Ramos (cell line): ENCODE data around the gene NTN1.
"Not testable (repeated sequence)": the region's sequence is repeated elsewhere in the genome, so short reads cannot be mapped to it uniquely, and the experiment has no call there.

ENCODE experiments used
- in situ Hi-C: fragments of 300-500 bp; cut with MboI; formaldehyde crosslinking; loops from one replicate; pipeline ENCODE4 v1.14.3; 2022; ENCODE audit warnings: low sequenced_read_pairs; ENCODE audit not compliant: unreplicated experiment

Gene NTN1

DNA sequence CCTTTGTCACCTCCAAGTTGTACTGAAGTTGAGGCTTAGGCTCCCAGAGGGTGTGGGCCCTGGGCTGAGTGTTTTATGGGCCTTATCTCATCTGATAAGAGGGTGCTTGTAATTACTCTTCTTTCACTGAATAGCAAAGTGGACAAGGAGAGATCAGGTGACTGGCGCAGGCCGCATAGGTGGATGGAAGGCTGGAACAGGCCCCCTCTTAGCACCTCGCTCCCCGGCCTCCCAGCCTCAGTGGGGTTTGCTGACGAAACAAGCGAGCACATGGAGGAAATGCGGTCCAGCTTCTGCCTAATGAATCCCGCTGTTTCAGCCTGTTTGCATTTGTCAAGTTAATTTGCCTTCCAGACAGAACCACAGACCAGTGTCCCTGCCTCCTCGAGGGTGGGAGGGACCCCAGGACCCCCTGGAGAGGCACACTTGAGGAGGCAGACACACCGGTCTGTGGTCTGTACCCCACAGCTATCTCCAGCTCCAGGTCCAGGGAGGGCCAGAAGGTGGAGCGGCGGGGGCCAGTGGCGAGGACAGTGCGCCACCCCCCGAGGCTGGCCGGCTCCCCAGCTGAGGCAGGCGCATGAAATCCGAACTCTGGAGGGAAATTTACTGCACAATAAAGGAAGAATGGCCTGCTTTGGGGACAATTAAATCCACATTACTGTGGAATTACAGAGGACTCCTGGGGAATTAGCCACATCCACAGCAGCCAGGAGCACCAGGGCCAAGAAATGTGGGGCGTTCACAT is 123.4 kb downstream of the NTN1 start:
- in situ Hi-C loops: no loop called here

DNA sequence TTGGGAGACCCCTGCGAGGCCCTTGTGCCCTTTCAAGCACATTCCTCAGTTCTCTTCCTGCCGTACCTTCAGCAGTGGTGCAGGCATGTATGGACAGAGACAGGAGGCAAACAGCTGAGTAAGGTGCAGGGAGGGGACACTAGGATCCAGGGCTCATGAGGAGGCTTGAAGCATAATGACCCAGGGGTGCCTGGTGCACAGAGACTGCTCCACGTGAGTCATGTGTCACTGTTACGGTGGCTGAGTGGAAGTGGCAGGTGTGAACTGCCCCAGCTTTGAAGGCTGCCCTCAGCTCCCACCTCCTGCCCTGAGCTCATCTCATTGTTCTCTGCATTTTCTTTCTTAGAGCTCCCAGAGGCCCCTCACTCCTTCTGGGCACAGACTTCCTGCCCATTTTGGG is 124.8 kb downstream of the NTN1 start:
- in situ Hi-C loops: no loop called here

DNA sequence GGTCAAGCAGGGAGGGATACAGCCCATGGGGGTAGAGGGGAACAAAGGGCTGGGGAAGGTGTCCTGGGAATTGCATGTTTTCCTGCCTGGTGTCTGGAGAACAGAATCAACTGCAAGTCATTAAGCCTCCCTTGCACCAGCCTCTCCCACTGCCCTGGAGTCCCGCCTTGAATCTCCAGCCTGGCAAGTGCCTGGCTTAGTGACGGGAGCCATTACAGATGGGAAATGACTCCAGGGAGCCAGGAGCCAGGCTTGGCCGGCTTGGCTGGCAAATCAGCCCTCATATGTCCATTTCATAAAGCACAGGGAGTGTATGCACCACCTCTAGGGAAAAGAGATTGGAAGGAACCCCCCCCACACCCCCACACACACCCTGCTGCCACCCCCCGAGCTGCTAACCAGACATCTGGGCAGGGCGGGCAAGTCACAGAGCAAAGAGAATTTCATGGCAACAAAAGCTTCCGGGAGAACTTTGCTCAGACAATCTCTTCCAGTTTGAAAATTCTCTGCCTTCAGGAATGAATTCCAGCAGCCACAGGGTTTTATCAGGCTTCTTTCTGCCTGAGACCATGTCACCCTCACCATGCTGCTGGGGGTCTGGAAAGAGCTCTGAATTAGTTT is 127.7 kb downstream of the NTN1 start:
- in situ Hi-C loops: no loop called here

DNA sequence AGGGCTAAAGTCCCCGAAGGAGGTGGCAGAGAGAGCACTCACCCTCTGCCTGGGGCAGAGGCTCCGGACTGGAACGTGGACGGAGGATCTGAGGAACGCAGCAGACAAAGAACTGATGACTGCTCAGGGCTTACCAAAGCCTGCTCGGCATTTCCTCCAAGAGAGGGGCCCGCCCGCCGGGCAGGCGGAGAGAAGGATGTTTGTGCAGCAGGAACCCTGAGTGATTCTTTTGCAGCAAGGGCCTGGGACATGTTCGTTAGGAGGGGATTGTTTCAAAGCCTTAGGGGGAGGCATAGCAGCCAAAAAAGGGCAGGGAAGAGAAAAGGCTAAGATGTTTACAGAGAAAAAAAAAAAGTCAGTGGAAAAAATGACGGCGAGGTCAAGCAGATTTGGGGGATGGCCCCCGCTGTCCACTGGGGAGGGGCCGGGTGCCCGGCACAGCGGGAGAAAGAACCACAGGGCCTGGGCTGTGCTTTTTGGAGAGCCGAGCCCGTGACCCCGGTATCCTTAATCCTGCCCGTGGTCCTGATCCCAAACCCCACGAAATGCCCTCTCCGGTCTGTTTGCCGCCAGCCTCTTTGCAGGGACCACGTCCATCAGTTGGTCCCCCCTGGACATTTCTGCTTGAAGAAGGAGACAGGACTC is 129.3 kb downstream of the NTN1 start:
- in situ Hi-C loops: no loop called here

DNA sequence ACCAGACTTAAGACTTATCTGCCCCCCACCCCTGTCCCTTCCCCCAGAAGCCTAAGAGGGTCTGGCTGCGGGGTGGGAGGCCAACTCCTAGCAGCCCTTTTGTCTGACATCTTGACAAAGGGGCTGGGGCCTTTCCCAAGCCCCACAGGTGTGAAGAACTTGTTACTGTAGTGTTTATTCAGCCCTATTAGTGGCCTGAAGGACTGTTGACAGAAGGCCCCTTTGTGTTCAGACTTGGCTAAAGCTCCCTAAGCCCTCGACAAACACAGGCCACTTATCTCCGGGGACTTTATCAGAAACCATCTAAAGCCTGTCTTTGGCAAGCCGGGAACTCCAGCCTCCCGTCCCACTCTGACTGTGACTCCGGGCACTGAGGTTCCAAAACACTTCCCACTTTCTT is 129.8 kb downstream of the NTN1 start:
- in situ Hi-C loops: no loop called here

DNA sequence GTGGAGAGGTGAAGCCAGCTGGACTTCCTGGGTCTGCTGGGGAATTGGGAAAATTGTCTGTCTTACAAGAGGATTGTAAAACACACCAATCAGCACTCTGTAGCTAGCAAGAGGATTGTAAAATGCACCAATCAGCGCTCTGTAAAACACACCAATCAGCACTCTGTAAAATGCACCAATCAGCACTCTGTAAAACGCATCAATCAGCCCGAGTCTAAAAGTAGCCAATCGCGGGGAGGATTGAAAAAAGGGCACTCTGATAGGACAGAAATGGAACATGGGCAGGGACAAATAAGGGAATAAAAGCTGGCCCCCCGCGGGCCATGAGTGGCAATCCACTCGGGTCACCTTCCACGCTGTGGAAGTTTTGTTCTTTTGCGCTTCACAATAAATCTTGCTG is 130.4 kb downstream of the NTN1 start:
- in situ Hi-C loops: not testable (repeated sequence)

DNA sequence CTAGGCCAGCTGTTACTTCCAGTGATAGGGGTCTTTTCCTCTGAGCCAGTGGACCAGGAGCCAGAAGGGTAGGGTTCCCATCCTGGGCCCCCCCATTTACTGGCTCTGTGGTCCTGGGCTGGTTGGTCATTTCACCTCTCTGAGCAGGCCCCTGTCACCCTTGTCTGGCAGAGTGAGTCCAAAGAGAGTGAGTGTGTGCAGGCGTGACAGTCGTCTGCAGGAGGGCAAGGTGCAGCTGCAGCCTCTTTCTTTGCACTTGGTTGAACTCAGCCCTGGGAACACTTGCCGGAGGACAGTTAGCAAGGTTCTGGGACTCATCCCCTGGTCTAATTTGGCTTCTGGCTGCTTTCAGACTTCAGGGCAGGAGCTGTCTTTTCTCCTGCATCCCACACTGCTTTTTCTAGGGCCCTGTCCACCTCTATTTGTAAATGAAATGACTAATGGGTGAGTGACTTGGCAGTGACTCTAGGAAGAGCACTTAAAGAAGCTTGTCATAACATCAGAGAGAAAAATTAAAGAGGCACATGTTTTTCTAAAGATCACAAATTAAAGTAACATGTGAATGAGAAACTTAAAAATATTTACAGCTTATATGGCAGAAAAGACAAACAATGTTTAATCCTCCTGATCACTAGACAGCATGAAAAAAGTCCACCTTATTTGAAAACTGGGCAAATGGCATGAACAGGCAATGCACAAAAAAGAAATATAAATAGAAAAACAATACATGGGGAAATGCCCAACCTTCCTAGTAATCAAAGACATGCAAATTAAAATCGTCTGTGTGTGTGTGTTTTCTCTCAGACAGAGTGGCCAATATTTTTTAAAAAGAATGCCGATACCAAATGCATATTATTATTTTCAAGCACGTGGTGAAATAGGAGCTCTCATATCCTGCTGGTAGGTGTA is 137.5 kb downstream of the NTN1 start:
- in situ Hi-C loops: no loop called here

DNA sequence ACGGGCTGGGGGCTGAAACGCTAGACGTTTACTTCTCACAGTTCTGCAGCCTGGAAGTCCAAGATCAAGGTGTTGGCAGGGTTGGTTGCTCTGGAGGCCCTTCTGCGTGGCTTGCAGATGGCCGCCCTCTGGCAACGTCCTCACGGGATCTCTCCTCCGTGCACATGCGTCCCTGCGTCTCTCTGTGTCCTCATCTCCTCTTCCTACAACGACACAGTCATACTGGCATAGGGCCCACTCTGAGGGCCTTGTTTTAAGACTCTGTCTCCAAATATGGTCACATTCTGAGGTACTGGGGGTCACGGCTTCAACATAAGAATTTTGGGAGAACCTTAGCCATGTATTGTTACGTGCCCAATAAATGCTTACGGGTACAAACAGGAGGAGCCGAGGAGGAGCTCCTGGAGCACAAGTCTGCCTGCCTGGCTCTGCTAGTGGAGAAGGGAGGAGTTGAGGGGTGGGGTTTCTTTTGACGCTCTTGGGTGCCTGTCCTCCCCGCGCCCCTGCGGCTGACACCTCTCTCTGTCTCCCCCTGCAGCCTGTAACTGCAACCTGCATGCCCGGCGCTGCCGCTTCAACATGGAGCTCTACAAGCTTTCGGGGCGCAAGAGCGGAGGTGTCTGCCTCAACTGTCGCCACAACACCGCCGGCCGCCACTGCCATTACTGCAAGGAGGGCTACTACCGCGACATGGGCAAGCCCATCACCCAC is 141.1 kb downstream of the NTN1 start:
- in situ Hi-C loops: no loop called here

DNA sequence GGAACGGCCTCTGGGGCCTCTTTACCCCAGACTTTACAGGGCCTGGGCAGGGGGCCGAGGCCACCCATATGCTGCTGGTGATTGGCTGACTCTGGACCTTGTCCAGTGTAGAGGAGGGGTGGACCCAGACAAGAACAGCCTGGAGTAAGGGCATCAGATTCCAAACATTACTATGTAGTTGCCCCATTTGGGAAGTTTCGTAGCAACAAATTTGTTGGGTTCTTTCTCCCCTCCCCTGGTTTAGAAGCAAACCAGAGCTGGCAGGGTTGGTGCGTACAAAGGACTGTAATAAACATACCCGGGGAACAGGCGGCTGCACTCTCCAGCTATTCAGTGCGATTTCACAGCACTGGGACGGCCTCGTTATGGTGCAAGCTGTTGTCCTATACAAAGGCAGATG is 145.5 kb downstream of the NTN1 start:
- in situ Hi-C loops: no loop called here

DNA sequence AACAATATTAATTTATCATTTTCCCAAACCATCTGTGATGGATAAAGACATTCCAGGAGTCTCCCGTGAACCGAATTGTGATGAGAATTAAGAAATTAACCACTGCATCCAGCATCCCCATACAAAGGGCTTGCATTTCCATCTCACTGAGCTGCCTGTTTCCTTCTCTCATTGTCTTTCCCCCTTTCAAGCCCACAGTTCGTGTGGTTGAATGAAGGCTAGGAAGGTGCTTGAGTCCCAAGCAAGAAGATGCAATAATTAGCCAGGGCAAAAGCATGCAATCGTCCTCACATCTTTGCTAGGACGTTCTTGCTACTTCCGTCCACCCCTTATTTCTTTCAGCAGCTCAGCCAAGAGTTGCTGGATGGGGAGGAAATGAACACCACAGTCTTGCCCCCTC is 146.1 kb downstream of the NTN1 start:
- in situ Hi-C loops: no loop called here

DNA sequence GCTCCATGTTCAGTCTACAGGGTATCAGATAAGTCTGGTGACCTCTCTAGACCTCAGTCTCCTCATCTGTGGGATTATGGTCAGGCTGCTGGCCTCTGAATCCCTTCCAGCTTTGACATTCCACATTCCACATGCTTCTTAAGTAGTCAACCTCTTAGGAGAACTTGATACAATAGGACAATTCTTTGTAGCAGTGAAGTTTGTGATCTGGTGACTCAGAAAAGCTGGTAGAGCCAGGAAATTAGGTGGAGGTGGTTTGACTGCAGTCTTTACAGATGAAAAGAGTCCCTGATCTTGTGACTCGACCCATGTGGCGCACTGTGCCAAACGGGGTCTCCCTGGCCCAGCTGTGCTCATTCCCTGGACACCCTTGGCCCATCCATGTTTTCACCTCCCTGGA is 147.8 kb downstream of the NTN1 start:
- in situ Hi-C loops: no loop called here

DNA sequence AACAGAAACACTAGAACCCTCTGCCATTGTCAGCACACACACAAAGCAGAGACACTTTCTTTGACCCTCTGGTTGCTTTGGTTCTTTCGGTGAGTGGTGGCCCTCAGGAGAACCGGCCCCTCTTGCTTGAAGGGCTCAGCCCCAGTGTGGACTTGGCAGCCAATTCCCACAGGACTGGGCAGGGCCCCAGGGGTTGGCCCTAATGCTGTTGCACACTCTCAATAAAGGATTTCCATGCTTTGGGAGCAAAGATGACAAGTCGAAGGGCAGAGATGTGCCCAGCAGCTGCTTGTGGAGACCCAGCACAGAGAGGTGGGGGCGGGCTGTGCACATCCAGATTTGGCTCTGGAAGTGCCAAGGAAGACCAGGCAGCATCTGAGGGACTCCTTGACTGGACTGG is 149.0 kb downstream of the NTN1 start:
- in situ Hi-C loops: no loop called here

DNA sequence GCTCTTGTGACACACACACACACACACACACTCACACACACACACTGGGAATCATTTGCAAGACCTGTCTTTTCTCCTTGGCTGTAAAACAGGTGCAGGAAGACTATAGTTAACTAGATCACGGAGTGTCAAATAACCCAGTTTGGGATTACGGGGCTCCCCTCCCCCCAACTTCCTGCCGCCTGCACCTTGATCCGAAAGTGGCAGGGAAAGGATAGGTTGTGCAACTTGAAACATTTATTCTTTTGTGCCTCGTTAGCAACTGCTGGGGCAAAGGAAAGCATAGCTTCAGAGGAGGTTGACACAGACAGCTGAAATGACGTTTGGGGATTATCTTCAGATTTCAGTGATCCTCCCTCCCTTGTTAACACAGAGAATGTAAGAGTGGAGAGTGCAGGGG is 149.5 kb downstream of the NTN1 start:
- in situ Hi-C loops: no loop called here

DNA sequence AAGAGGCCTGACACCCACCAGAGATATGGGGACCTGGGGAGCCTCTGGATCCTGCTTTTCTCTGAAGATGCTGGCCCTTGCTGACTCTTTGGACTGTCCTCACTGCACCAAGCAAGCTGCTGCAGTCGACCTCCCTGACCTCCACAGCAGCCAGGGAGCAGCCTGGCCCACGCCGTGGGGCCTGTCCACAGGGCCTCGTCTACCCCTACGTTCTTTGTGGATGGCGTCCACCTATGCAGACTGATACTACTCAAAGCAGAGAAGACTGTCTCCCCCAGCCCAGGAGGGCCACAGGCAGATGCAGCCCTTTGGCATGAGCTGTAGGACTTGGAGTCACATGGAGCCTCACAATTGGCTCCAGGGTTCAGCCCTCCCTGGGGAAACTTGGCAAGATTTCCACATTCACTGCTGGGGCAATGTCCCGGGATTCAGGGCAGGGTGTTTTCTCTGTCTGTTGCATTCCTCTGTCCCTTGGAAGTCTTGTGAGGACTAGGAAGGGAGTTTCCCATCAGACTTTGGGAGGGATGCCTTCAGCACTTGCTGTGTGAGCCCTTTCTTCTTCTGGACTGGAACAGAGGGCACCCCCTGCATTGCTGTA is 152.2 kb downstream of the NTN1 start:
- in situ Hi-C loops: no loop called here

DNA sequence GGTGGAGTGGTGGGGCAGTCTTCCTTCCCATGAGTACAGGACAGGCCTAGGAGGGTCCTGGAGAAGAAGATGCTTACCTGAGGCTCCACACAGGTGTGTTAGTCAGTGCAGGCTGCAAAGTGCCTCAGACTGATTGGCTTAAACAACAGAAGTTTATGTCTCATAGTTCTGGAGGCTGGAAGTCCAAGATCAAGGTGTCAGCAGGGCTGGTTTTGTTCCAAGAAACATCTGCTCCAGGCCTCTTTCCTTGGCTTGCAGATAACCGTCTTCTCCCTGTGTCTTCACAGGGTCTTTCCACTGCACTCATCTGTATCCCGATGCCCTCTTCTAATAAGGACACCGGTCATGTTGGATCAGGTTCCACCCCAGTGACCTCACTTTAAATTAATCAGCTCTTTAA is 153.0 kb downstream of the NTN1 start:
- in situ Hi-C loops: no loop called here

DNA sequence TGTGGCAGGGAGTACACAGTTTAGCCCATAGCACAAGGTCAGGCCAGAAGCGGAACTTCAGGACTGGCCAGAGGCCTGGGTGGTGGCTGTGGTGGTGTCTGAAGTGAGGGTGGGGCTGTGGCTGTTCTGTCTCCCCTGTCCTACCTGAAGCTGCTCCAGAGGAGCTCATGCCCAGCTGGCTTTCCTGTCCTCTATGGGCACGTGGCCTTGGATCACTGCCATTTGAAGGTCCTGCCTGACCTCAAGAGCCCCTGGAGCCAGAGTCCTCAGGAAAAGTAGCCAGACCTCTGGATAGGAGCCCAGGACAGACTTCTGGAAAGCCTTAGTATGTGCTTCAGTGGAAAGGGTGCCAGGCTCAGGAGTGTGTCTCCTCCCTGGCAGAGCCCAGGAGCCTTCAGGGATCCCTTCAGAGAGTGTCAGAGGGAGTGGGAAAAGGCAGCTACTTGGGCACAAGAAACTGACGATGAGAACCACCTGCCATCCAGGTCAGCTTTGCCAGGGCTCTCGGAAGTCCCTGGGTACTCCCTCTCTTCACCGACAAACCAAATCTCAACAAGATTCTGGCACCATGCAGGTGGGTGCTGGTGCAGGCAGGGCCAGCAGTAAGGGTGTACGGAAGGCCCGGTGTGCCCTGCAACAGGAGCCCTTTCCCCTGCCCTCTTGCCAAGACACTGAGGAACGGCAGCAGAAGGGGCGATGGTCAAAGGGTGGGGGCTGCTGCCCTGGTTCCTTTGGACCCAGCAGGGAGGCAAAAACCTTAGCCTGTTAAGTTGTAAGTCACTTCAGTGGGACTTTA is 153.7 kb downstream of the NTN1 start:
- in situ Hi-C loops: no loop called here

DNA sequence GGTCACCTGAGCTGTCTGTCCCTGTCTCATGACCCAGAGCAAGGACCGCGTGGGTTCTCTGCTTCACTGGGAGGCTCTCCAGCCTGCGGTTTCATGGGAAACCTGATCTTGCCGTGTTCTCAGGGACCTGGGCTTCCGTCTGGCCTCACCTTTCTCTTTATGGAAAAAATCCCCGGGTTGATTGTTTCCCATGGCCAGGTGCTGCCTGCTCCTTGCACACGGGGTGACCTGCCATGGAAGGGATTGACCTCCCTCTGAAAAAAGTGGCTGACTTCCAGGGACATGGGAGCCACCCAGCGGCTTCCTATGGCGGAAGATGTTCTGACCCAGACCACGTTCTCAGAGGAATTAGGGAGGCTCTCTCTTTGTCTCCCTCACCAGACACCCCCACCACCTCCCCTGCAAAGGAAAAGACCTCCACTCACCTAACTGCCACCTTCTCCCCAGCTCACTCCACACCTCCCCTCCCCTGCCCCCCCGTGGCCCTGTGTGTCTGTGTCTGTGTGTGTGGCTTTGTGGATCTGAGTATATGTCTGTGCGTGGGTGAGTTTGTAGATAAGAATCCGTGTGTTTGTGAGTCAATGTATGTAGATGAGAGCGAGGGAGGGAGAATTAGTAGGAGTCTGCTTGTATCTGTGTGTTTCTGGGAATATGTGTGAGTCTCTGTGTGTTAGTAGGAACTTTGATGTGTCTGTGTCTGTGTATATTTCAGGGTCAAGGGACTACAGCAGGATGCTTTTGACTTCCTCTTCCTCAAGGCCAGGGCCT is 154.6 kb downstream of the NTN1 start:
- in situ Hi-C loops: no loop called here

DNA sequence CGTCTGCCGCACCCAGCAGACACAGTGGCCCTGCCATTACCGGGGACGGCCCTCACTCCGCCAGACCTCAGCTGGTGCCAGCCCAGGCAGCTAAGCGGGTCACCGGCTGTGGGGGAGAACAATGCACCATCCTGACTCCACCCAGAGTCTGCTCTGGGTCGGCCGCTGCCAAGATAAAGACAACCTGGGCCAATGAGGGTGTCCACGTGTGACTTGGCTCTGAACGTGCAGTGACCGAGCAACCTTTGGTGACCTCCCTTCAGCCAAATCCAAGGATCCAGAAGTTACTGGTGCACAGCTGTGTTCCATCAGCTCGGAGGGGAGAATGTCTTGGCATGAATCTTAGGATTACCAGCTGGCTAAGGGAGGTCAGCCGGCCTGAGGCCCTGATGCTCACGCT is 155.9 kb downstream of the NTN1 start:
- in situ Hi-C loops: no loop called here
